Measurements from ENCODE around the gene RHOBTB1.

The RHOBTB1 gene

DNA sequence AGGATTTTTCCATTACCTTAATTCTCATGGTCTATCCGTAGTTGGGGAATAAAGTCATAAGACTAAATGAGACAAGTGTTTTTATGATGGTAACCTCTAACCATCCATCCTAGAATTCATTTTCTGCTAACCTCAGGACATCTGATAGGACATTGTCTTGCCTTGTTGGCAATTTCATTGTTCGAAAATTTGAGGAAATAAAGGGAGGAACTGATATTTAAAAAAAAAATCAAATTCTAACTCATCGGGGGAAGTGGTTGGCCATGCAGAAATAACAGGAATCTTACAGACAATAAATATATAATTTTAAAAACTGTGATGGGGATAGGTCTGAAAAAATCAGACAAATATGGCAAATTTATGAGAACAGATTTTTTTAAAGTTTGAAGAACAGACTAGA is 21.7 kb upstream of the RHOBTB1 start:
- DNase-seq (ENCODE audit: low spot score), result no peak

- peak; percentile 91 for DNase-seq (ENCODE audit: low spot score)
Observed at GRCh38 chr10:60964257-60965235, 20.6 kb upstream of the RHOBTB1 start.

- DNase-seq (ENCODE audit: low spot score), result no peak
Observed at GRCh38 chr10:60963441-60964256, 19.7 kb upstream of the RHOBTB1 start.

DNA sequence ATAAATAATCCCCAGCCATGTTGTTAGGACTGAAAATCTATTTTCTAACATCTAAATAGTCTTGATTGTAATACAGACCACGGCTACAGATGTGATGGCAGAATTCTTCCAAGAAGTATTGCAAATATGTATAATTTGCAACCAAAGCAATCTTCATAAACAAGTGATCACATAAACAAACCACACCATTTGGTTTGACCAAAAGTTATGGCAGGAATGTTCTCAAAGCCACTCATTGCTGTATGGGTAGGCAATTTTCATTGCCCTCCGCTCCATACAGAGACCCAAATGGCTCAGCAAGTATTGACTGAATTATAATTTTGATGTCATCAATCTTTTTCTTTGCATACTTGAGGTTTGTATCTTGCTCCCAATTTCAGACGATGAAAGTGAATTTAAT is 19.0 kb upstream of the RHOBTB1 start:
- DNase-seq (ENCODE audit: low spot score), result no peak

GRCh38 chr10:60960913-60961312 is 16.9 kb upstream of the RHOBTB1 start:
- DNase-seq (ENCODE audit: low spot score), result no peak

- no peak for DNase-seq (ENCODE audit: low spot score)
Observed at GRCh38 chr10:60960031-60960430, 16.0 kb upstream of the RHOBTB1 start.

DNA sequence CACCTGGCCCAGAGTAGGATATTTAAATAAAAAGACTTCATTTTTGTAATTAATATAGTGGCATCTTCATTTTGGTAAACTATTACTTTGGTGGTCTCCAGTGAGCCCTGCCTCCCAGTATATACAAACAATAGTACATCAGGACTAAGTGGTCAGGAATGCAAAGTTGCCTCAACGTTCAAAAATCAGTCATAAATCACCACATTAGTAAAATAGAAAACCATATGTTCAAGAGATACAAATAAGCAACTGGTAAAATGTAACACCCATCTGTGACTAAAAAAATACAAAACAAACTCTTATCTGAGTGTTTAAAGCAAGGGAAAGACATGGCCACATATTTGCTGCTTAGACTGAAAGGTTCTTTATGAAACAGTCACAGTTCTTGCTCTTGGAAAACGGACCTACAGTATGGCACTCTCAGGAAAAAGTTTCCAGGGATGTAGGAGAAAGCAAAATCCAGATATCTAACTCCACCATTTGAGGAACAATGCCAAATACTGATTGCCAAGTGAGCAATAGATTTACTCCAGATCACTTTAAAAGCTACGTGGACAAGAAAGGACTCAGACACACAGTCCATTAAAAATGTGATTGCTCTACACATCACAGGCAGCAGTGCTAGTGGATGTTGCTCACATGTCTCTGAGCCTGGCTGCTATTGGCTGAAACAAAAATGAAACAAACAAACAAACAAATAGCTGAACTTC is 15.1 kb upstream of the RHOBTB1 start:
- no peak for DNase-seq (ENCODE audit: low spot score)

DNA sequence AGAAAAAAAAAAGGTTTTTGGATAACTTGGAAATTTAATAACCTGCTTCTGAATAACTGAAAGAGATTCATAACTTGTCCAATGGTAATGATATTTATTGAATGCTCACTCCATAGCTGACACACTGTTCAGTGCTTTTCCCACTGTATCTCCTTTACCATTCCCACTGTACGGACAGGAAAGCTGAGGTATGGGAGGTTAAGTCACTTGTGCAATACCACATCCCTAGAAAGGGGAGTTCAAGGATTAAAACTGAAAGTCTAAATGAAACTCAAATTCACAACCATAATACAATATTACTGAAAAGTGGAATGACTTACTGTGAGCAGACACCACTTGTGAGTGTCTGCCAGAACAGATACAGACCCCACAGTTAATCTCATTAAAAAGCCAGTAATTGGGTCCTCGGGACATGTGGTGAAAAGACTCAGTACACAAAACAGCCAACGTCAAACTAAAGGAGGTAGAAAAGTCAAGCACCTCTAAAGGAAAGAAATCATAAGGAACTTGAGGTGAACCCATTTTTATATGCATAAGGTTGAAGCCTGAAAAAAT is 13.8 kb upstream of the RHOBTB1 start:
- no peak for DNase-seq (ENCODE audit: low spot score)

DNA sequence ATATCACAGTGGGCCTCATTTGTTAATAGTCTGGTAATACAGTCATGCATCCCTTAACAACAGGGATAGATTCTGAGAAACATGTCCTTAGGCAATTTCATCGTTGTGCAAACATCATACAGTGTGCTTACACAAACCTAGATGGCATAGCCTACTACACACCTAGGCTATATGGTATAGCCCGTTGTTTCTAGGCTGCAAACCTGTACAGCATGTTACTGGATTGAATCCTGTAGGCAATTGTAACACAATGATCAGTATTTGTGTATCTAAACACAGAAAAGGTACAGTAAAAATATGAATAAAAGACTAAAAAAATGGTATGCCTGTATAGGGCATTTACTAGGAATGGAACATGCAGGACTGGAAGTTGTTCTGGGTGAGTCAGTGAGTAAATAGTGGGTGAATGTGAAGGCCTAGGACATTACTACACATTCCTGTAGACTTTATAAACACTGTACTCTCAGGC is 12.0 kb upstream of the RHOBTB1 start:
- no peak for DNase-seq (ENCODE audit: low spot score)

DNA sequence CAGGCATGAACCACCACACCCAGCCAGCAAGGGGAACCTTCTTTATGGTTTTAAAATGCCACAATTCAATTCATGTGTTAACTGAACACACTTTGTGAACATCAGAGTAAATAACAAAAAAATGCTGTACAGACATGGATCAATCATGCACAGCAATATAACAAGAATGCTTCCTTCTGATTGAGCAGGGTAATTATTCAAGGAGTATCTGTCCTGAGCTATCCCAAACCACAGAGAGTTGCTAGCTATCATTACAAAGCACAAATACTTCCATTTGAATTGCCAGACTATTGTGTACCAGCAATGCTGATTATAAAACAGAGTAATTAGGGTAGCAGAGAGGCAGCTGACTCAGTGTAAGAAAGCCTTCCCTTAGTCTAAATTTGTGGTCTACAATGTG is 11.3 kb upstream of the RHOBTB1 start:
- DNase-seq (ENCODE audit: low spot score), result no peak

- DNase-seq (ENCODE audit: low spot score), result no peak
Observed at GRCh38 chr10:60954035-60954434, 10.1 kb upstream of the RHOBTB1 start.

DNA sequence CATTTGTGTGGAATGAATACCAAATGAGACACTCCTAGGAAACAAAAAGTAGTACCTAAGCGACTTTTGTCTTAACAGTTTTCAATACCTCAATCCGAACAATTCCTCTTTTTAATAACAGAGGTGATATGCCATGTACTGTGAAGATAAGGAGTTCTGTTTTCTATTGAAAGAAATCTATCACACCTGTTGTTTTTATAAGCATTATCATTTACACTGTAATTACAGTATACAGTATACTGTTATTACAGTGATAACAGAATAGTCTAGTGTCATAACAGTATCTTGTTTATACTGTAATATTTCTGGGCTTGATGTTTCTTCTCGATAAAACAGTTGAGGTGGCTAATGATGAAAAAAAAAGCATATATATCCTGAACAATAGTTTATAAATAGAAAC is 9.4 kb upstream of the RHOBTB1 start:
- DNase-seq (ENCODE audit: low spot score), result no peak

DNA sequence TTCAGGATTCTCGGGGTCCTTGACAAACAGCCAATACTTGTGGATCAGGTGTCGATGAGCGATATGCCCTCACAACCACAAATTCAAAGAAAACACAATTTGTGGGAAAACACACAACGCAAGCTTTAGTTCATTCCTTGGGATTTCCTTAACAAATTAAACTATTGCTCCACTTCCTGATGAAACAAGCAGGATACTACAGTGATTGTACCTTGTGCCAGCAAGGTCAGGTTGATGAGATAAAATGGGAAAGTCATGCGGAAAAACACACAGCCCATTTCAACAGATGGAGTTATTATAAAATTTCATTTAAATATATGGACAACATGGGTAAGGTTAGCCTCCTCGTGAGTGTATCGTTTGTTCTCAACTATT is 8.8 kb upstream of the RHOBTB1 start:
- DNase-seq (ENCODE audit: low spot score), result no peak

DNA sequence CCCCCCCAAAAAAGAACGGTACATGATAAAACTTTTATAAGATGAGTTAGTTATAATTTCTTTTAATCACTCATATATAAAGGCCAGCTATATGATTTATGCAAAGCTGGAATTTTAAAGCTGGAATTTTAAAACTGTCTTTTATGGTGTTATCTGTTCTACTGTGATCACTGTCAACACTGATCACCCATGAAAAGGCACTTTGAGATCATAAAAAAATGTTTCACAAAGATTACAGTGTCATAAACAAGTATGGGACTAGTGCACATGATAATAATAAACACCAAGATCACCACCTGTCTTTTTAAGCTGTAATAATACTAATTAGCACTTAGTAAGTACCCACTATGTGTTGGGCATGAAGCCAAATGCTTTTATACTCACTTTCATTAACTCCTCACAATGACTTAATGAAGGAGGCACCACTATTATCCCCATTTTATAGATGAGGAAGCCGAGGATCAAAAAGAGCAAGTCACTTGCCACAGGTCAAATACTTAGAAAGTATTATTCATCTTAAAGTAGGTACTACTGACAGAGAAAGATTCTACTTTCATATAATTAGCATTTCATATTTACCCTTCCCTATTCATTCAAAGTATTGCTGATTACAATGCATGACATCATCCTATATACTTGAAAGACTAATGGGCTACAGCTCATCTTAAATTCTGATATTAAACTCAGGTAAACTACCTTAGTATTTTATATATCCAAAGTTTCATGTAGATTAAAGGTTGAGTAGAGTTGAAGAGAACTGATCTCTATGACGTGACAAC is 8.3 kb upstream of the RHOBTB1 start:
- no peak for DNase-seq (ENCODE audit: low spot score)

- DNase-seq (ENCODE audit: low spot score), result no peak
Observed at GRCh38 chr10:60951272-60951724, 7.3 kb upstream of the RHOBTB1 start.

DNA sequence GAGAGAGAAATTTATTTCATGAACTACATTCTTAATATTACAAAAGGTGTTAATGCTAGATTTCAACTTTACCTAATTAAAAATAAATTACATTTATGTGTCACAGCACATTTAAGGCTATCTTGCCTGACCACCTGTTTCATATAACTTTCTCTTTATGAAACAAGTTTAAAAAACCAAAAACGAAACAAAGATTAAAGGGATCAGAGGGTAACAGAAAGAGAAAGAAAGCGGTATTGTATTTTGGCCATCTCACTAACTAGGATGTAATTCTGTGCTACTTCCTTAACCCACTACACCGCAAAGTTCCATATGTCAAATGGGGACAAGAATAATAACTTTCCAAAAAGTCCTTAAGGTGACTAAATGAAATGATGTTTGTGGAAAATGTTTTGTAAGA is 6.3 kb upstream of the RHOBTB1 start:
- no peak for DNase-seq (ENCODE audit: low spot score)

DNA sequence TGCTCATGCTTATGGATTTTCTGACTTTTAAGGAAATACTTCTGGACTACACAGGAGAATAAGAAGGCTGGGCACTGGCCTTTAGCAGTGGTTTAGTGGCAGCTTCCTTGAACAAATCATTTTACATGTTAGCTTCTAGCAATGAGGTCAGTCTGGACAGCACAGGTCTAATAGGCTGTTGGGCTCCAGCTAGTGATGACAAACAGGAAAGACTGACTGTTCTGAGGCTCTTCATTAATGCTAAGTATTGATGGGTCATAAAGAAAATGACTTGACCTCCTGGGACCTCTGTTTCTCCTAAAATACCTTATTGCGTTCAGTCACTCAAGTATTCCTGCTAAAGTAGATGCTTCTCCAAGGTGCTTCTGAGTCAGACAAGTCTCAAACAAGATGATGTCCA is 4.9 kb upstream of the RHOBTB1 start:
- DNase-seq (ENCODE audit: low spot score), result no peak

DNA sequence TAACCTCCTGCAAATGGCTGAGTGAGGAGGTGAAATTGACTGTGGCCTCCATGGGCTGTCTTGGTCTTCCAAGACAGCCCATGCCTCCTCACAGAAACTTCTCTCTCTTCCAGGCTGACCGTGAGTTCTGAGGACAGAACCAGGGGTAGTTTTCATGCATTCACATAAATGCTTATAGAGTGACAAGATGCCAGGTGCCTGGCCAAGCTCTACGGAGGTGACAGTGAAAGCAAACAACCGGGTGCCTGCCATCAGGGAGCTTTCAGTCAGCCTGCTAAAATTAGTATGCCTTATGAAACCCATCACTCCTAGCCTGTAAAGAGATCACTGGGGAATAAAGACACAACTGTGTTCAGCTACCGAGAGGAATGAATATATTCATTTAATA is 919 bp upstream of the RHOBTB1 start:
- no peak for DNase-seq (ENCODE audit: low spot score)

GRCh38 chr10:60943316-60944057 is 498 bp downstream of the RHOBTB1 start:
- DNase-seq (ENCODE audit: low spot score), result peak; percentile 82

GRCh38 chr10:60942788-60943315 is 1.1 kb downstream of the RHOBTB1 start:
- peak; percentile 75 for DNase-seq (ENCODE audit: low spot score)

Measured in globus pallidus (tissue), 1 donor.